Small intestine (tissue), 7 donors: ENCODE results near the gene FAM78A. TPM values are rescaled to one million over a fixed set of nuclear protein-coding genes. Genes with fewer than 3 reads are reported as not detected.
A peak's percentile ranks its signal among the peaks of the same experiment; 100 is the strongest.

Experiments used
- DNase-seq, 2 donors: peaks; one replicate each; pipeline versions ENCODE4 v3.0.0 to v3.0.0-alpha.2; 2013
- FAIRE-seq: peaks from 2 replicates; lab custom pipeline; 2012; peaks lifted over from hg19 to GRCh38; lab: Jason Lieb, UNC
- H3K27ac ChIP-seq, 3 donors: one replicate each; pipeline ENCODE4 v1.5.1; 2013; ENCODE audit warnings: low read length in 2 of 3, mild to moderate bottlenecking in 2 of 3, control low read depth in 1 of 3, inconsistent platforms in 1 of 3, low read depth in 1 of 3, moderate library complexity in 1 of 3
- H3K27me3 ChIP-seq, 3 donors: one replicate each; pipeline ENCODE4 v1.6.1; 2013; ENCODE audit warnings: low read length in 3 of 3, inconsistent platforms in 1 of 3; ENCODE audit not compliant: control insufficient read depth in 3 of 3, insufficient read depth in 3 of 3
- H3K36me3 ChIP-seq, 3 donors: one replicate each; pipeline ENCODE4 v1.6.1; 2013; ENCODE audit warnings: low read length in 3 of 3, inconsistent platforms in 1 of 3, low read depth in 1 of 3, mild to moderate bottlenecking in 1 of 3, moderate library complexity in 1 of 3; ENCODE audit not compliant: control insufficient read depth in 3 of 3, insufficient read depth in 2 of 3
- H3K4me1 ChIP-seq, 3 donors: one replicate each; pipeline ENCODE4 v1.6.1; 2013; ENCODE audit warnings: low read length in 2 of 3, inconsistent platforms in 1 of 3, low read depth in 1 of 3, mild to moderate bottlenecking in 1 of 3, moderate library complexity in 1 of 3; ENCODE audit not compliant: control insufficient read depth in 3 of 3, insufficient read depth in 2 of 3
- H3K4me3 ChIP-seq, 3 donors: one replicate each; pipeline ENCODE4 v1.5.1; 2013; ENCODE audit warnings: low read length in 3 of 3, control low read depth in 1 of 3, inconsistent platforms in 1 of 3, low read depth in 1 of 3, mild to moderate bottlenecking in 1 of 3, moderate library complexity in 1 of 3
- H3K9me3 ChIP-seq, 2 donors: one replicate each; pipeline ENCODE4 v1.6.1; 2013; ENCODE audit warnings: low read depth in 1 of 2, low read length in 1 of 2; ENCODE audit not compliant: control insufficient read depth in 2 of 2, insufficient read depth in 1 of 2
- WGBS, 3 donors: extraction: QIAGEN DNeasy Blood & Tissue Kit; methylation state at CpG; one replicate each; pipeline ENCODE4 v1.1.7; 2013; 5-methylcytosine and 5-hydroxymethylcytosine counted together
- polyA plus RNA-seq, 4 donors: library from polyadenylated mRNA; stranded (reverse) in 3 of 4; unstranded in 1 of 4; fragments of 200-250 nt in 3 of 4; fragments of 120-200 nt in 1 of 4; gene quantifications; one replicate each; pipeline versions ENCODE4 v1.2.1 to v1.2.3, GENCODE V29; 2013
- donor health status: healthy with polysubstance abuse.
- donor health status: control.
- donor health status: control.
- donor health status: Bipolar disorder and iron deficiency.
- donor health status: healthy.

Gene FAM78A
- polyA plus RNA-seq, 4 donors: 0.89 to 3.2 (median 2.0) TPM

DNA sequence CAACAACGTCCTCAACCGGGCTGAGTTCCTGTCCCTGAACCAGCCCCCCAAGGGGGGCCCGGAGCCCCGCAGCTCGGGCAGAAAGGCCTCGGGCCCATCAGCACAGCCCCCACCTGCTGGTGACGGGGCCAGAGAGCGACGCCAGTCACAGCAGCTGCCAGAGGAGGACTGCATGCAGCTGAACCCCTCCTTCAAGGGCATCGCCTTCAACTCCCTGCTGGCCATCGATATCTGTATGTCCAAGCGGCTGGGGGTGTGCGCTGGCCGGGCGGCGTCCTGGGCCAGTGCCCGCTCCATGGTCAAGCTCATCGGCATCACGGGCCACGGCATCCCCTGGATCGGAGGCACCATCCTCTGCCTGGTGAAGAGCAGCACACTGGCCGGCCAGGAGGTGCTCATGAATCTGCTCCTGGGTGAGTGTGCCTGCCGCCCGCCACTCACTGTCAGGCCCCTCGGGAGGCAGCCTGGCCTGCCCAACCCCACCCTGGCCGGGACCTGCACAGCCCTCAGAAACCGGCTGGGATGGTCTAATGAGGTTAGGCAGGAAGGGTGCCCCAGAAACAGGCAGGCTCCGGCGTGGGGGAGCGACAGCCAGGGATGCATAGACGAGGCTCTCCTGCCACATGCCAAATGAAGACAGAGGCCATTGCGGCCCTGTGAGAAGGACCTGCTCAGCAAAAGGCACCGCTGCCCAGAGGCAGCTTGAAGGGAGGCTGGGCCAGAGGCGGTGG lies 13.9 kb upstream of the FAM78A start:
- peak overlapping the region in 1 of 3 donors; percentile 28 for H3K27ac ChIP-seq
- H3K4me3 ChIP-seq: peak overlapping the region in 2 of 3 donors; percentile 4 to 19

DNA sequence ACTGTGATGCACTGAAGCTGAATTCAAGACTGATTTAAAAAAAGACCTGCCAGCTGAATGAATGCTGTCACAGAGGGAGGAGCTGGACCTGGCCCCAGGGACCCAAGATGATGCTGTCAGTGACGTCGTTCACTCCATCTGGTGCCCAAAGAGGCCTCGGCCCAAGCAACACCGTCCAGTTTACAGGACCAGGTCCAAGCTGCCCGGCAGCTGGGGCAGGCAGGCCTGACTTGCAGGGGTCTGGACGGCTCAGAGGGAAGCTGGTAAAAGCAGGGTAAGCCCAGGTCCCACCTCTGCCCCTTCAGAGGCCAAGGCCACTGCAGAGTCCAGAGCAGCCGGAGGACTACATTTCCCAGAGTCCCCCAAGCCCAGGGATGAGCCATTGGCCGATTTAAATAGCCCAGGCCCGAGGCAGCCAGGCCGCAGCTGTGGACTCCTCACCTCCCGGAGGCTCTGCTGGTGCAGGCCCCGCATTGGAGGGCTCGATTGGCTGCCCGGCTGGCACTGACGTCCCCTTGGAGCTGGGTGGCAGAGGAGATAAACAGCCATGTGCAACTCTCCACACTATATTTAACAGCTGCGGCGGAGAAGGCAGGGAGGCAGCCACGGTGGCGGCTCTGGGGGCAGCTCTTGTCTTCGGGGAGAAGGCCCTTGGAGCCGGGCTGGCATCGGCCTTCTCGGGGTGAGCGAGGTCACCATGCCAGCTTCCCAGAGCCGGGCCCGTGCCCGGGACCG lies 13.2 kb upstream of the FAM78A start, which contains the start of gene PLPP7:
PLPP7 (plus strand) TSS at position 423 of the 735 bp plus-strand sequence; CDS start at position 698, 275 bp downstream.
- Histone ChIP-seq H3K27ac (peak within 1 kb of the TSS in 2 of 3 donors; percentile 28 to 42), H3K27me3 (peaks cover 0 to 3% (median 0%) of the 10 kb centered on the region in 3 donors), H3K4me1 (no peaks in the 10 kb centered on the region), H3K9me3 (no peaks in the 10 kb centered on the region), H3K36me3 (no peaks in the 10 kb centered on the region), H3K4me3 (peak within 1 kb of the TSS in 2 of 3 donors; percentile 4 to 19)
- FAIRE-seq: no peak
- whole genome bisulfite sequencing, 3 donors: 63 to 74% (median 69%) methylated on average over 26 to 28 of the region's 28 CpGs
- DNase-seq: no peak

More for the DNA sequence above, 13.9 kb upstream of the FAM78A start:
- WGBS, 3 donors: 78 to 86% (median 86%) methylated on average over 20 to 34 of the region's 34 CpGs
- H3K36me3 ChIP-seq: no peaks in the 10 kb centered on the region
- no peaks in the 10 kb centered on the region for H3K27me3 ChIP-seq
- DNase-seq: no peak
- no peaks in the 10 kb centered on the region for H3K4me1 ChIP-seq
- H3K9me3 ChIP-seq: no peaks in the 10 kb centered on the region
- no peak for FAIRE-seq

DNA sequence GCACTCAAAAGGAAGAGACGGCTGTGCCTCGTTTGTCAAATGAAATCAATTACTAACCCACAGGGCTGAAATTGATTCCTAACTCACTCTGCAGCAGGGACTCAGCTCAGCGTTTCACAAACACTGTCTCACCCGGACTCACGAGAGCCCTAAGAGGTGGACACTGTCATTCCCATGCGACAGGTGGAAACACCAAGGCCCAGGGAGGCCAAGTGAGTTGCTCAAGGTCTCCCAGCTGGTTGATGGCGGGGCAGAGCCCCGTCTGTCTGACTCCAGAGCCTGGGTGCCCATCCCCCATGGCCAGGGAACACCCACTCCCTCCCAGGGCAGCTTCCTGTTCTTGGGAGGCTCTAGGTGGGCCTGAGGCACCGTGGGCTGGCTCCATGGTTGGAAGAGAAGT lies 11.9 kb upstream of the FAM78A start:
- DNase-seq (no peak), FAIRE-seq (no peak)
- no peak overlapping the region for H3K4me3 ChIP-seq
- no peak overlapping the region for H3K27ac ChIP-seq
- H3K9me3 ChIP-seq: no peaks in the 10 kb centered on the region
- peaks cover 0 to 10% (median 0%) of the 10 kb centered on the region in 3 donors for H3K27me3 ChIP-seq
- H3K4me1 ChIP-seq: no peaks in the 10 kb centered on the region
- WGBS, 3 donors: 57 to 69% (median 62%) methylated on average over 9 of the region's 9 CpGs
- no peaks in the 10 kb centered on the region for H3K36me3 ChIP-seq

DNA sequence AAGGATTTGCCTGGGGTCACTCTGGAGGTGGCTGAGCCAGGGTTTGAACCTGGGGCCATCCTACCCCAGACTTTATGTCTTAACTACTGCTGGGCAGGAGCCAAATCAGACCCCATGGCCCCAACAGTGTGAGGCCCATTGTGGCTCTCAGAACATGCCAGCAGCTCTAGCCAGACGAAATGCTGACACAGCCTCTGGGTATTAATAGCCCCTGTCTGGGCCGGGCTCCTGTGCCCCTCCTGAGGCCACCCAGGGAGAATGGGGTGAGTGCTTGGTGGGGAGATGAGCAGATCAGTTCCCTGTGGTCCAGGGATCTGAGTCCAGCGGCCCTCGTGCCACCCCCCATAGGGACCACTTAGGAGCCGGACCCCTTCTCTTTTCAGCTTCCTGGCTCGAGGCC lies 11.0 kb upstream of the FAM78A start:
- no peak overlapping the region for H3K27ac ChIP-seq
- peaks cover 0 to 19% (median 0%) of the 10 kb centered on the region in 3 donors for H3K27me3 ChIP-seq
- 79 to 93% (median 88%) methylated on average over 6 of the region's 6 CpGs for WGBS, 3 donors
- DNase-seq (no peak), FAIRE-seq (no peak)
- H3K4me1 ChIP-seq: no peaks in the 10 kb centered on the region
- H3K36me3 ChIP-seq: no peaks in the 10 kb centered on the region
- H3K9me3 ChIP-seq: no peaks in the 10 kb centered on the region
- no peak overlapping the region for H3K4me3 ChIP-seq

DNA sequence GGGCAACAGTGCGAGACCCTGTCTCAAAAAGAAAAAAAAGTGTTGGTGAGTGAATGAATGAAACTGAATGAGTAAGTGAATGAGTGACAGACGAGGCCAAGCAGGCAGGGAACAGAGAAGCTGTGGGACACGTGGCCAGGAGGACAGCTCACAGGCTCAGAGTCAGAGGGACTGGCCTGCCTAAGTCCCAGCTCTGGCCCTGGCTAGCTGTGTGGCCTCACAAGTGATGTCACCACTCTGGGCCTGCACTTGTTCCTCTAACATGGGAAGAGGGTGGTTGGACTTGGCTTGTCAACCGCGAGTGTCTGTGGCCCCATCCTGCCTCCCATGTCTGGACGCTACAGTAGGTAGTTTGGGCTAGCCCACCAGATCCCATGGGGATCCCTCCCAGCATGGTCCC lies 8.5 kb upstream of the FAM78A start:
- Histone ChIP-seq H3K4me1 (no peaks in the 10 kb centered on the region), H3K4me3 (no peak overlapping the region), H3K9me3 (no peaks in the 10 kb centered on the region), H3K27me3 (peaks cover 0 to 40% (median 8%) of the 10 kb centered on the region in 3 donors), H3K27ac (no peak overlapping the region), H3K36me3 (no peaks in the 10 kb centered on the region)
- WGBS, 3 donors: 85 to 93% (median 91%) methylated on average over 6 of the region's 6 CpGs
- DNase-seq: no peak
- FAIRE-seq: no peak

DNA sequence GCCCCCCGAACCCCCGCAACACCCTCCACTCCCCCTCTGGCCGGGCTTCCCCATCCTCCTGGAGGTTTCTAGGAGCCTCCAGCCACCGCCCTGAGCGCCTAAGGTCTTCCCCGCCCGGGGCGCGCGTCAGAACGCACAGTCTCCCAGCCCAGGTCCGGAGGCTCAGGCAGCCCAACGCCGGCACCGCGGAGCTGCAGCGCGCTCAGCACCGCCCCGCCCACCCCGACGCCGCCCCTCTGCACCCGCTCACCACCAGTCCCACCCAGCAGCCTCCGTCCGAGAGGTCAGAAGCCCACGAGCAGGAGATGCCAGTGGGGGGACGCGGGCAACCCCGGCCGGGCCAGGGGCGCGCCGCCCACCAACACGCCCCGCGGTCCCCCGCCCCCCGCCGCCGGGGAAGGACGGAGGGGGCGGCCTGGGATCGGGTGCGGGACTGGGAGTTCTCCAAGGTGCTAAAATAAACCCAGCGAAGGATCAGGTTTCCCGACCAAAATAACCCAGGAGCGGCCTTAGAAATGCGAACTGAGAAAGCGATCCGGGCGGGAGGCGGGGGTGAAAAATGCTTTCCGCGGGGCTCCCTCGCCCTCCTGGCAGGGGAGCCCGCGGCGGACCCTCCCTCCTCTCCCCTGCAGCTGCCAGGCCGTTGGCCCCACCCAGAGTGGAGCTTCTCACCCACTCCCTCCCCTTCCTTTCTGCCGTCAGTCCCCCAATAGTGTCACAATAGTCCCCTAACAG lies 6.5 kb upstream of the FAM78A start:
- Histone ChIP-seq H3K4me3 (no peak overlapping the region), H3K9me3 (no peaks in the 10 kb centered on the region), H3K36me3 (no peaks in the 10 kb centered on the region), H3K4me1 (peaks cover 0 to 2% (median 0%) of the 10 kb centered on the region in 3 donors), H3K27ac (no peak overlapping the region), H3K27me3 (peaks cover 0 to 49% (median 8%) of the 10 kb centered on the region in 3 donors)
- WGBS, 3 donors: 4 to 10% (median 5%) methylated on average over 52 to 61 of the region's 61 CpGs
- FAIRE-seq (no peak), DNase-seq (no peak)

DNA sequence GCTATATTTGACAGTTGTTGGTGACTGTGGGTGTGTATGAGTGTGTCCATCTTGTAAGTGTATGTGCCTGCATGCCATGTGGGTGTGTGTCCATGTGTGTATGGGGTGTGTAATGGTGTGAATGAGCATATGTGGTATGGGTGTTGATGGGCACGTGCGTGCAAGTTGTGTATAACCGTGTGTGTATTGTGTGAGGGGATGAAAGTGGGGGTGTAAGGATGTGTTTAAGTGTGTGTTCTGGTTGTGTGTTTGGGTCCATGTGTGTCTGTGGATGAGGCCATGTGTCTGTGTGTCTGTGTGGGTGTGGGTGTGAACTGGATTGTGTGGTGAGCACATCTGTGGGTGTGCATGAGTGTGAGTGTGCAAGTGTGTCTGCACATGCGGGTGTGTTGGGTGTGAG lies 5.9 kb upstream of the FAM78A start:
- Histone ChIP-seq H3K9me3 (no peaks in the 10 kb centered on the region), H3K4me1 (peaks cover 0 to 2% (median 0%) of the 10 kb centered on the region in 3 donors), H3K4me3 (no peak overlapping the region), H3K27me3 (peaks cover 0 to 49% (median 8%) of the 10 kb centered on the region in 3 donors), H3K27ac (no peak overlapping the region), H3K36me3 (no peaks in the 10 kb centered on the region)
- WGBS, 3 donors: 75 to 85% (median 82%) methylated on average over 4 of the region's 4 CpGs
- FAIRE-seq (no peak), DNase-seq (no peak)
